CD8-positive, alpha-beta memory T cell (primary cell): ENCODE data around the gene RILP. TPM values are rescaled to one million over a fixed set of nuclear protein-coding genes. Genes with fewer than 3 reads are reported as not detected.

Experiments
- CTCF ChIA-PET: fragments of 350-600 bp; sonication (Branson Sonifier 250); formaldehyde crosslinking; loops from one replicate; lab custom pipeline; 2021; ENCODE audit warnings: antibody characterized with exemption; lab: Charles Lee
- POLR2A ChIA-PET: fragments of 350-600 bp; sonication (Branson Sonifier 250); formaldehyde crosslinking; loops from one replicate; lab custom pipeline; 2021; ENCODE audit warnings: antibody characterized with exemption; lab: Charles Lee
- DNase-seq, 5 donors: peaks; one replicate each; pipeline versions ENCODE4 v3.0.0 to v3.0.0-alpha.2; 2020 to 2022; ENCODE audit warnings: mixed read lengths in 1 of 5
- H3K27ac ChIP-seq: one replicate; pipeline ENCODE4 v1.7.0; 2013; ENCODE audit warnings: low read depth, mild to moderate bottlenecking, low read length, moderate library complexity
- H3K27me3 ChIP-seq: 2 replicates; pipeline ENCODE4 v1.7.0; 2013; ENCODE audit warnings: low read length, mild to moderate bottlenecking; ENCODE audit not compliant: insufficient read depth, poor library complexity, severe bottlenecking
- H3K36me3 ChIP-seq: 2 replicates; pipeline ENCODE4 v1.7.0; 2013; ENCODE audit warnings: mild to moderate bottlenecking, low read length, moderate library complexity; ENCODE audit not compliant: insufficient read depth
- H3K4me1 ChIP-seq: 2 replicates; pipeline ENCODE4 v1.7.0; 2013; ENCODE audit warnings: mild to moderate bottlenecking, low read length, moderate library complexity; ENCODE audit not compliant: insufficient read depth
- H3K4me3 ChIP-seq: 2 replicates; pipeline ENCODE4 v1.7.0; 2013; ENCODE audit warnings: mild to moderate bottlenecking, low read length
- H3K9me3 ChIP-seq: 2 replicates; pipeline ENCODE4 v1.7.0; 2013; ENCODE audit warnings: mild to moderate bottlenecking, low read length
- H3K27ac Mint-ChIP-seq, 8 donors: one replicate each; pipeline ENCODE4 v1.8.0; 2020 to 2021; ENCODE audit warnings: mixed read lengths in 8 of 8, mild to moderate bottlenecking in 6 of 8, inconsistent platforms in 3 of 8, moderate library complexity in 3 of 8
- H3K27me3 Mint-ChIP-seq, 2 donors: one replicate each; pipeline ENCODE4 v1.8.0; 2020 to 2021; ENCODE audit warnings: mixed read lengths in 2 of 2, mild to moderate bottlenecking in 1 of 2, moderate library complexity in 1 of 2
- H3K36me3 Mint-ChIP-seq, 3 donors: one replicate each; pipeline ENCODE4 v1.8.0; 2020 to 2021; ENCODE audit warnings: mixed read lengths in 3 of 3, inconsistent platforms in 1 of 3, mild to moderate bottlenecking in 1 of 3
- H3K4me1 Mint-ChIP-seq, 3 donors: one replicate each; pipeline ENCODE4 v1.8.0; 2020 to 2021; ENCODE audit warnings: mixed read lengths in 3 of 3, inconsistent platforms in 1 of 3, mild to moderate bottlenecking in 1 of 3
- H3K4me3 Mint-ChIP-seq, 7 donors: one replicate each; pipeline ENCODE4 v1.8.0; 2020 to 2021; ENCODE audit warnings: mixed read lengths in 7 of 7, mild to moderate bottlenecking in 6 of 7, moderate library complexity in 4 of 7, inconsistent platforms in 2 of 7
- H3K9me3 Mint-ChIP-seq, 5 donors: one replicate each; pipeline ENCODE4 v1.8.0; 2020 to 2022; ENCODE audit warnings: mixed read lengths in 5 of 5, mild to moderate bottlenecking in 3 of 5, moderate library complexity in 2 of 5, inconsistent platforms in 1 of 5
- polyA plus RNA-seq: library from polyadenylated mRNA; unstranded; fragments of 300-500 nt; fragmentation: Illumina TruSeq; gene quantifications from one replicate; pipeline ENCODE4 v1.2.3, GENCODE V29; 2021
- total RNA-seq, 2 experiments: library from RNA; stranded (reverse); gene quantifications; one replicate each; pipeline ENCODE4 v1.2.3, GENCODE V29; 2021

RILP gene
- total and polyA plus RNA-seq, 3 experiments from 2014 or later = 2.1 to 3.7 (median 3.0) TPM

- CTCF ChIA-PET = no interaction called here
- no peak overlapping the region for H3K27ac Mint-ChIP-seq
- POLR2A ChIA-PET = no interaction called here
Measured at GRCh38 chr17:1634841-1635650, 14.6 kb downstream of the RILP start.

GRCh38 chr17:1630662-1631061 is 19.0 kb downstream of the RILP start:
- peaks cover 0 to 2% (median 0%) of the 10 kb centered on the region in 5 donors for H3K9me3 Mint-ChIP-seq
- H3K36me3 Mint-ChIP-seq = peaks cover 0 to 7% (median 2%) of the 10 kb centered on the region in 3 donors
- H3K4me3 ChIP-seq = no peak overlapping the region
- no peaks in the 10 kb centered on the region for H3K27me3 ChIP-seq
- peak overlapping the region in 1 of 8 donors; percentile 54 for H3K27ac Mint-ChIP-seq
- H3K4me1 Mint-ChIP-seq = peaks cover 10 to 24% (median 11%) of the 10 kb centered on the region in 3 donors
- peaks cover 0 to 4% of the 10 kb centered on the region in 2 donors for H3K27me3 Mint-ChIP-seq
- ChIA-PET POLR2A (interaction anchor here (0.6 to 2.3 kb wide), 7 partner anchors 13 to 265 kb away, joined by 3 to 20 read pairs (median 7); partner anchors contain the start of genes INPP5K, RILP and SCARF1), CTCF (interaction anchor here (0.6 to 5.7 kb wide), 15 partner anchors 8 to 269 kb away, joined by 3 to 49 read pairs (median 3); partner anchors contain the start of genes INPP5K, RILP and SCARF1)
- H3K36me3 ChIP-seq = no peaks in the 10 kb centered on the region
- peaks cover 17% of the 10 kb centered on the region for H3K4me1 ChIP-seq
- H3K4me3 Mint-ChIP-seq = peak overlapping the region in 6 of 7 donors; percentile 83 to 93 (median 87)
- H3K9me3 ChIP-seq = no peaks in the 10 kb centered on the region
- DNase-seq = no peak
- H3K27ac ChIP-seq = no peak overlapping the region

More at GRCh38 chr17:1634841-1635650, 14.6 kb downstream of the RILP start:
- no peaks in the 10 kb centered on the region for H3K9me3 ChIP-seq
- Mint-ChIP-seq H3K9me3 (peaks cover 0 to 2% (median 0%) of the 10 kb centered on the region in 5 donors), H3K4me3 (no peak overlapping the region), H3K36me3 (peaks cover 0 to 2% (median 0%) of the 10 kb centered on the region in 3 donors), H3K4me1 (peaks cover 3 to 4% (median 3%) of the 10 kb centered on the region in 3 donors), H3K27me3 (no peaks in the 10 kb centered on the region)
- no peaks in the 10 kb centered on the region for H3K27me3 ChIP-seq
- H3K36me3 ChIP-seq = no peaks in the 10 kb centered on the region
- no peaks in the 10 kb centered on the region for H3K4me1 ChIP-seq
- no peak overlapping the region for H3K4me3 ChIP-seq
- no peak overlapping the region for H3K27ac ChIP-seq
- DNase-seq = no peak

GRCh38 chr17:1629504-1630310 is 20.0 kb downstream of the RILP start:
- H3K4me3 ChIP-seq = peak overlapping the region; percentile 77
- H3K4me1 Mint-ChIP-seq = peaks cover 10 to 24% (median 11%) of the 10 kb centered on the region in 3 donors

GRCh38 chr17:1628856-1629503 is 20.7 kb downstream of the RILP start:
- Mint-ChIP-seq H3K27ac (peak overlapping the region; percentile 75 to 94 (median 86)), H3K9me3 (peaks cover 0 to 2% (median 0%) of the 10 kb centered on the region in 5 donors), H3K27me3 (peaks cover 0 to 4% of the 10 kb centered on the region in 2 donors), H3K4me1 (peaks cover 10 to 24% (median 11%) of the 10 kb centered on the region in 3 donors), H3K4me3 (peak overlapping the region; percentile 91 to 97 (median 94)), H3K36me3 (peaks cover 0 to 7% (median 2%) of the 10 kb centered on the region in 3 donors)
- ChIA-PET POLR2A (interaction anchor here (0.6 to 2.3 kb wide), 11 partner anchors 11 to 264 kb away, joined by 3 to 20 read pairs (median 5); partner anchors contain the start of genes INPP5K, RILP and SCARF1), CTCF (interaction anchor here (0.8 to 5.7 kb wide), 11 partner anchors 9 to 369 kb away, joined by 3 to 49 read pairs (median 5); partner anchors contain the start of genes INPP5K, PRPF8, RILP and SCARF1)
- Histone ChIP-seq H3K4me3 (peak overlapping the region; percentile 77), H3K27me3 (no peaks in the 10 kb centered on the region), H3K36me3 (no peaks in the 10 kb centered on the region), H3K9me3 (no peaks in the 10 kb centered on the region), H3K4me1 (peaks cover 17% of the 10 kb centered on the region), H3K27ac (peak overlapping the region; percentile 69)
- DNase-seq = peak; percentile 83 to 94 (median 86)

More at GRCh38 chr17:1629504-1630310, 20.0 kb downstream of the RILP start:
- H3K4me3 Mint-ChIP-seq = peak overlapping the region; percentile 69 to 93 (median 87)
- ChIA-PET POLR2A (interaction anchor here (0.6 to 2.3 kb wide), 8 partner anchors 10 to 264 kb away, joined by 3 to 20 read pairs (median 5); partner anchors contain the start of genes INPP5K, RILP and SCARF1), CTCF (interaction anchor here (0.6 to 5.7 kb wide), 20 partner anchors 9 to 370 kb away, joined by 3 to 49 read pairs (median 3); partner anchors contain the start of genes INPP5K, PRPF8, RILP and SCARF1)
- peak overlapping the region in 7 of 8 donors; percentile 54 to 91 (median 81) for H3K27ac Mint-ChIP-seq
- DNase-seq = peak; percentile 58 to 84 (median 62)
- peaks cover 0 to 2% (median 0%) of the 10 kb centered on the region in 5 donors for H3K9me3 Mint-ChIP-seq
- no peaks in the 10 kb centered on the region for H3K36me3 ChIP-seq
- peak overlapping the region; percentile 69 for H3K27ac ChIP-seq
- H3K27me3 ChIP-seq = no peaks in the 10 kb centered on the region
- peaks cover 17% of the 10 kb centered on the region for H3K4me1 ChIP-seq
- H3K36me3 Mint-ChIP-seq = peaks cover 0 to 7% (median 2%) of the 10 kb centered on the region in 3 donors
- peaks cover 0 to 4% of the 10 kb centered on the region in 2 donors for H3K27me3 Mint-ChIP-seq
- H3K9me3 ChIP-seq = no peaks in the 10 kb centered on the region

- CTCF ChIA-PET = interaction anchor here (0.6 to 5.7 kb wide), 4 partner anchors 16 to 263 kb away, joined by 4 to 49 read pairs (median 8); partner anchors contain the start of genes PRPF8, RILP and SCARF1
- peaks cover 0 to 2% (median 0%) of the 10 kb centered on the region in 5 donors for H3K9me3 Mint-ChIP-seq
Measured at GRCh38 chr17:1627982-1628855, 21.4 kb downstream of the RILP start, which contains the start of gene SLC43A2. SLC43A2 (minus strand) TSS chr17:1628834; CDS start chr17:1627874, 960 bp downstream.

More at GRCh38 chr17:1627982-1628855, 21.4 kb downstream of the RILP start, which contains the start of gene SLC43A2:
- POLR2A ChIA-PET = interaction anchor here (0.5 to 2.3 kb wide), 10 partner anchors 9 to 351 kb away, joined by 3 to 7 read pairs (median 4); partner anchors contain the start of genes INPP5K, PITPNA and SCARF1
- peak within 1 kb of the TSS; percentile 69 for H3K27ac ChIP-seq
- no peaks in the 10 kb centered on the region for H3K36me3 ChIP-seq
- no peaks in the 10 kb centered on the region for H3K27me3 ChIP-seq
- peak; percentile 62 to 80 (median 73) for DNase-seq
- Mint-ChIP-seq H3K27ac (peak within 1 kb of the TSS; percentile 75 to 94 (median 86)), H3K36me3 (peaks cover 0 to 7% (median 2%) of the 10 kb centered on the region in 3 donors), H3K4me3 (peak within 1 kb of the TSS; percentile 91 to 97 (median 94)), H3K27me3 (peaks cover 0 to 4% of the 10 kb centered on the region in 2 donors), H3K4me1 (peaks cover 10 to 24% (median 11%) of the 10 kb centered on the region in 3 donors)
- peaks cover 17% of the 10 kb centered on the region for H3K4me1 ChIP-seq
- peak within 1 kb of the TSS; percentile 77 for H3K4me3 ChIP-seq
- H3K9me3 ChIP-seq = no peaks in the 10 kb centered on the region
